Effector memory CD8-positive, alpha-beta T cell (primary cell): Measurements from ENCODE around the gene COL6A1.
A peak's percentile ranks its signal among the peaks of the same experiment; 100 is the strongest.
"Not testable (repeated sequence)": the region's sequence is repeated elsewhere in the genome, so short reads cannot be mapped to it uniquely, and the experiment has no call there.

Source experiments
- ATAC-seq: fragments of 150-1000 bp; cut with Tn5 transposase; replicated peaks from 2 replicates; pipeline ENCODE4 v1.10.0; 2021; ENCODE audit warnings: mild to moderate bottlenecking, moderate library complexity
- DNase-seq, 3 experiments: peaks; one replicate each; pipeline ENCODE4 v3.0.0; 2021
- H3K27ac Mint-ChIP-seq, 2 donors: one replicate each; pipeline ENCODE4 v1.8.0; 2022; ENCODE audit warnings: mild to moderate bottlenecking in 2 of 2, mixed read lengths in 2 of 2, moderate library complexity in 2 of 2
- H3K27me3 Mint-ChIP-seq, 2 donors: one replicate each; pipeline ENCODE4 v1.8.0; 2022; ENCODE audit warnings: mixed read lengths in 2 of 2
- H3K36me3 Mint-ChIP-seq: one replicate; pipeline ENCODE4 v1.8.0; 2022; ENCODE audit warnings: mild to moderate bottlenecking, moderate library complexity, mixed read lengths; ENCODE audit not compliant: insufficient read depth
- H3K4me1 Mint-ChIP-seq, 2 donors: one replicate each; pipeline ENCODE4 v1.8.0; 2022; ENCODE audit warnings: low read depth in 2 of 2, mixed read lengths in 2 of 2
- H3K4me3 Mint-ChIP-seq, 2 donors: one replicate each; pipeline ENCODE4 v1.8.0; 2022; ENCODE audit warnings: mild to moderate bottlenecking in 2 of 2, mixed read lengths in 2 of 2, moderate library complexity in 2 of 2
- H3K9me3 Mint-ChIP-seq, 2 donors: one replicate each; pipeline ENCODE4 v1.8.0; 2022; ENCODE audit warnings: mixed read lengths in 2 of 2

The COL6A1 gene

GRCh38 chr21:46038871-46039397 is 57.4 kb downstream of the COL6A1 start:
- DNase-seq, result no peak
- H3K9me3 Mint-ChIP-seq, result no peaks in the 10 kb centered on the region
- no peak overlapping the region for H3K4me3 Mint-ChIP-seq
- no peak overlapping the region for H3K27ac Mint-ChIP-seq
- no peak for ATAC-seq
- H3K4me1 Mint-ChIP-seq, result no peaks in the 10 kb centered on the region
- peaks cover 3% of the 10 kb centered on the region for H3K36me3 Mint-ChIP-seq
- H3K27me3 Mint-ChIP-seq, result peaks cover 19 to 40% of the 10 kb centered on the region in 2 donors

- ATAC-seq (no peak), DNase-seq (no peak)
- Mint-ChIP-seq H3K27ac (peak overlapping the region in 1 of 2 donors; percentile 15), H3K4me3 (no peak overlapping the region), H3K36me3 (peaks cover 3% of the 10 kb centered on the region), H3K9me3 (no peaks in the 10 kb centered on the region), H3K27me3 (peaks cover 19 to 40% of the 10 kb centered on the region in 2 donors), H3K4me1 (no peaks in the 10 kb centered on the region)
These were observed 58.5 kb downstream of the COL6A1 start for GRCh38 chr21:46039891-46040660.

GRCh38 chr21:46040707-46041106 is 59.1 kb downstream of the COL6A1 start:
- Mint-ChIP-seq H3K4me1 (no peaks in the 10 kb centered on the region), H3K9me3 (no peaks in the 10 kb centered on the region), H3K27ac (peak overlapping the region in 1 of 2 donors; percentile 15), H3K4me3 (no peak overlapping the region), H3K36me3 (peaks cover 3% of the 10 kb centered on the region), H3K27me3 (peaks cover 19 to 40% of the 10 kb centered on the region in 2 donors)
- ATAC-seq, result no peak
- DNase-seq, result no peak

GRCh38 chr21:46041183-46041582 is 59.6 kb downstream of the COL6A1 start:
- Mint-ChIP-seq H3K27me3 (peaks cover 19 to 40% of the 10 kb centered on the region in 2 donors), H3K36me3 (peaks cover 3% of the 10 kb centered on the region), H3K9me3 (no peaks in the 10 kb centered on the region), H3K4me1 (no peaks in the 10 kb centered on the region), H3K4me3 (no peak overlapping the region), H3K27ac (peak overlapping the region in 1 of 2 donors; percentile 15)
- DNase-seq, result no peak
- ATAC-seq, result no peak

- Mint-ChIP-seq H3K36me3 (no peaks in the 10 kb centered on the region), H3K4me3 (no peak overlapping the region), H3K9me3 (no peaks in the 10 kb centered on the region), H3K27me3 (peaks cover 17 to 21% of the 10 kb centered on the region in 2 donors), H3K27ac (no peak overlapping the region), H3K4me1 (no peaks in the 10 kb centered on the region)
- ATAC-seq (no peak), DNase-seq (no peak)
These were observed 63.6 kb downstream of the COL6A1 start for GRCh38 chr21:46045154-46045553.

- no peak for DNase-seq
- H3K4me3 Mint-ChIP-seq, result no peak overlapping the region
- no peaks in the 10 kb centered on the region for H3K4me1 Mint-ChIP-seq
- no peaks in the 10 kb centered on the region for H3K9me3 Mint-ChIP-seq
- peaks cover 6 to 8% of the 10 kb centered on the region in 2 donors for H3K27me3 Mint-ChIP-seq
- no peaks in the 10 kb centered on the region for H3K36me3 Mint-ChIP-seq
- H3K27ac Mint-ChIP-seq, result no peak overlapping the region
- ATAC-seq, result no peak
These were observed 64.9 kb downstream of the COL6A1 start for GRCh38 chr21:46046471-46046870.

GRCh38 chr21:46046906-46047305 is 65.3 kb downstream of the COL6A1 start:
- DNase-seq, H3K4me1 Mint-ChIP-seq, H3K27ac Mint-ChIP-seq, H3K9me3 Mint-ChIP-seq, H3K27me3 Mint-ChIP-seq, H3K4me3 Mint-ChIP-seq, ATAC-seq, H3K36me3 Mint-ChIP-seq: not testable (repeated sequence)

GRCh38 chr21:46048926-46049889 is 67.6 kb downstream of the COL6A1 start:
- Mint-ChIP-seq H3K9me3 (no peaks in the 10 kb centered on the region), H3K4me3 (no peak overlapping the region), H3K27me3 (no peaks in the 10 kb centered on the region), H3K27ac (no peak overlapping the region), H3K36me3 (peaks cover 9% of the 10 kb centered on the region), H3K4me1 (peaks cover 0 to 5% of the 10 kb centered on the region in 2 donors)
- no peak for DNase-seq
- no peak for ATAC-seq

- DNase-seq, result no peak
- Mint-ChIP-seq H3K4me1 (peaks cover 0 to 5% of the 10 kb centered on the region in 2 donors), H3K36me3 (peaks cover 9% of the 10 kb centered on the region), H3K27ac (no peak overlapping the region), H3K4me3 (no peak overlapping the region), H3K9me3 (no peaks in the 10 kb centered on the region), H3K27me3 (no peaks in the 10 kb centered on the region)
- ATAC-seq, result no peak
These were observed 68.5 kb downstream of the COL6A1 start for GRCh38 chr21:46049890-46050667.

GRCh38 chr21:46050668-46051378 is 69.3 kb downstream of the COL6A1 start:
- H3K36me3 Mint-ChIP-seq, result peaks cover 9% of the 10 kb centered on the region
- H3K9me3 Mint-ChIP-seq, result no peaks in the 10 kb centered on the region
- H3K27ac Mint-ChIP-seq, result no peak overlapping the region
- peaks cover 0 to 5% of the 10 kb centered on the region in 2 donors for H3K4me1 Mint-ChIP-seq
- ATAC-seq (no peak), DNase-seq (no peak)
- no peaks in the 10 kb centered on the region for H3K27me3 Mint-ChIP-seq
- H3K4me3 Mint-ChIP-seq, result no peak overlapping the region

- Mint-ChIP-seq H3K4me1 (peaks cover 0 to 5% of the 10 kb centered on the region in 2 donors), H3K4me3 (no peak overlapping the region), H3K9me3 (no peaks in the 10 kb centered on the region), H3K27ac (no peak overlapping the region), H3K27me3 (no peaks in the 10 kb centered on the region), H3K36me3 (peaks cover 9% of the 10 kb centered on the region)
- ATAC-seq (no peak), DNase-seq (no peak)
These were observed 69.8 kb downstream of the COL6A1 start for GRCh38 chr21:46051379-46051770.

GRCh38 chr21:46051821-46052675 is 70.5 kb downstream of the COL6A1 start:
- Mint-ChIP-seq H3K4me1 (peaks cover under 1 to 7% of the 10 kb centered on the region in 2 donors), H3K4me3 (no peak overlapping the region), H3K36me3 (peaks cover 9% of the 10 kb centered on the region), H3K9me3 (no peaks in the 10 kb centered on the region), H3K27ac (peak overlapping the region in 1 of 2 donors; percentile 91), H3K27me3 (peaks cover 2 to 3% of the 10 kb centered on the region in 2 donors)
- ATAC-seq (no peak), DNase-seq (no peak)
